K562 (cell line): Measurements from ENCODE around the gene SLC22A23. TPM values are rescaled to one million over a fixed set of nuclear protein-coding genes. Genes with fewer than 3 reads are reported as not detected.

Experiments
- ATAC-seq: fragments of 200-7000 bp; cut with Tn5 transposase; 3 replicates; pipeline ENCODE4 v1.9.1; 2020; ENCODE audit warnings: moderate library complexity
- BruUV-seq: library from RNA; stranded (reverse); fragments of 400-500 nt; replicated peaks from 2 replicates; lab custom pipeline; 2021; lab: Mats Ljungman, UMichigan
- CTCF ChIA-PET: fragments of 300-600 bp; formaldehyde crosslinking; extraction: SDS; loops from one replicate; lab custom pipeline; 2021; ENCODE audit warnings: low intra/inter-chr PET ratio; lab: Yijun Ruan, JAX
- POLR2A ChIA-PET: fragments of 300-600, 350-650 bp; sonication (Branson Sonifier 250); formaldehyde crosslinking; extraction: SDS; loops from one replicate; lab custom pipeline; 2021; ENCODE audit warnings: antibody characterized with exemption, inconsistent platforms; lab: Yijun Ruan, JAX
- DNase-seq, 4 experiments: peaks; one replicate each; pipeline versions ENCODE4 v3.0.0 to v3.0.0-alpha.2; 2011 to 2018; ENCODE audit warnings: low spot score in 3 of 4, mixed read lengths in 3 of 4; ENCODE audit errors: extremely low read depth in 1 of 4
- FAIRE-seq: peaks from 2 replicates; lab custom pipeline; 2011; peaks lifted over from hg19 to GRCh38; lab: Jason Lieb, UNC
- H2AFZ ChIP-seq: 2 replicates; pipeline ENCODE4 v1.6.0; 2011; ENCODE audit warnings: low read depth, low read length, control low read depth, inconsistent platforms
- H3K27ac ChIP-seq: fragments of 200-600 bp; 3 replicates; pipeline ENCODE4 v1.8.0; 2011; ENCODE audit warnings: low read depth, mild to moderate bottlenecking, control low read depth, inconsistent platforms, low read length, moderate library complexity, mixed read lengths; ENCODE audit errors: extremely low read depth
- H3K27me3 ChIP-seq, 2 experiments: fragments of 300-600 bp in 1 of 2; 2 replicates in 1 of 2; 3 replicates in 1 of 2; pipeline versions ENCODE4 v1.6.0 to v1.8.0; 2011; ENCODE audit warnings: inconsistent platforms in 2 of 2, low read length in 2 of 2, mild to moderate bottlenecking in 1 of 2, mixed read lengths in 1 of 2, moderate library complexity in 1 of 2; ENCODE audit not compliant: control insufficient read depth in 2 of 2, insufficient read depth in 2 of 2
- H3K36me3 ChIP-seq: fragments of 300-600 bp; 3 replicates; pipeline ENCODE4 v1.8.0; 2011; ENCODE audit warnings: mild to moderate bottlenecking, low read length, inconsistent platforms; ENCODE audit not compliant: control insufficient read depth, insufficient read depth
- H3K4me1 ChIP-seq, 2 experiments: fragments of 200-600 bp in 1 of 2; replicated peaks in 1 of 2; 2 replicates in 1 of 2; 3 replicates in 1 of 2; pipeline versions ENCODE4 v1.5.1 to v1.8.0; 2011; ENCODE audit warnings: inconsistent platforms in 2 of 2, low read length in 2 of 2, mild to moderate bottlenecking in 1 of 2, mixed read lengths in 1 of 2, moderate library complexity in 1 of 2; ENCODE audit not compliant: control insufficient read depth in 2 of 2, insufficient read depth in 2 of 2
- H3K4me2 ChIP-seq: 2 replicates; pipeline ENCODE4 v1.6.1; 2011; ENCODE audit warnings: low read length, control low read depth, inconsistent platforms, mixed read lengths; ENCODE audit not compliant: insufficient read depth
- H3K4me3 ChIP-seq: fragments of 200-600 bp; sonication (generic), shearing (Covaris generic); 2 replicates; pipeline ENCODE4 v1.5.1; 2016; ENCODE audit warnings: control low read depth, inconsistent platforms
- H3K79me2 ChIP-seq: fragments of 200-600 bp; 3 replicates; pipeline ENCODE4 v1.8.0; 2011; ENCODE audit warnings: low read length, inconsistent platforms; ENCODE audit not compliant: control insufficient read depth, insufficient read depth
- H3K9ac ChIP-seq, 2 experiments: 2 replicates each; pipeline versions ENCODE4 v1.6.0 to v1.6.1; 2011; ENCODE audit warnings: low read depth in 2 of 2, low read length in 2 of 2, control low read depth in 1 of 2, inconsistent platforms in 1 of 2, mild to moderate bottlenecking in 1 of 2, mixed read lengths in 1 of 2; ENCODE audit not compliant: insufficient read depth in 1 of 2
- H3K9me1 ChIP-seq: one replicate; pipeline ENCODE4 v1.6.0; 2011; ENCODE audit warnings: inconsistent platforms, mild to moderate bottlenecking, low read length, moderate library complexity; ENCODE audit not compliant: control insufficient read depth, insufficient read depth
- H3K9me3 ChIP-seq: replicated peaks from 2 replicates; pipeline ENCODE4 v1.5.1; 2011; ENCODE audit warnings: low read depth, low read length, inconsistent platforms; ENCODE audit not compliant: control insufficient read depth, insufficient read depth
- H4K20me1 ChIP-seq: replicated peaks from 2 replicates; pipeline ENCODE4 v1.6.1; 2011; ENCODE audit warnings: low read length, inconsistent platforms, mixed read lengths; ENCODE audit not compliant: control insufficient read depth, insufficient read depth
- ASH1L ChIP-seq: fragments of 450-650 bp; IDR thresholded peaks from 2 replicates; pipeline ENCODE4 v1.6.1; 2018; ENCODE audit warnings: borderline replicate concordance, mild to moderate bottlenecking, low read depth; ENCODE audit not compliant: partially characterized antibody
- HDAC2 ChIP-seq: fragments of 450-650 bp; IDR thresholded peaks from 2 replicates; pipeline ENCODE4 v1.6.1; 2016; ENCODE audit warnings: mild to moderate bottlenecking
- MLX ChIP-seq, 2 experiments: fragments of 450-650 bp in 1 of 2; sonication (generic) in 1 of 2; formaldehyde crosslinking; conservative IDR thresholded peaks; 2 replicates each; pipeline versions ENCODE4 v1.4.0 to v1.8.1; 2020 to 2022; ENCODE audit warnings: mild to moderate bottlenecking in 1 of 2, missing genetic modification reagents in 1 of 2
- MYNN ChIP-seq, 2 experiments: sonication (generic); formaldehyde crosslinking in 1 of 2; IDR thresholded peaks; 2 replicates each; pipeline versions ENCODE4 v1.5.0 to v1.6.1; 2016 to 2020; ENCODE audit warnings: antibody characterized with exemption in 1 of 2, missing genetic modification reagents in 1 of 2
- RBFOX2 ChIP-seq: fragments of 200-400 bp; formaldehyde crosslinking; IDR thresholded peaks from 2 replicates; pipeline ENCODE4 v1.6.1; 2017; ENCODE audit warnings: low read depth, mild to moderate bottlenecking, low read length, moderate library complexity
- STAT5B ChIP-seq: fragments of 250-450 bp; sonication (Bioruptor Pico); IDR thresholded peaks from 2 replicates; pipeline ENCODE4 v1.8.0; 2021; ENCODE audit warnings: mild to moderate bottlenecking, inconsistent platforms
- XRCC3 ChIP-seq: fragments of 450-650 bp; IDR thresholded peaks from 2 replicates; pipeline ENCODE4 v1.6.1; 2017; ENCODE audit warnings: mild to moderate bottlenecking, moderate library complexity
- ZKSCAN8 ChIP-seq: fragments of 200-800 bp; sonication (Bioruptor generic); IDR thresholded peaks from 2 replicates; pipeline ENCODE4 v1.6.1; 2016; ENCODE audit warnings: missing genetic modification characterization, missing compliant biosample characterization
- ZNF384 ChIP-seq: IDR thresholded peaks from 2 replicates; pipeline ENCODE4 v1.6.1; 2012; ENCODE audit warnings: low read depth, low read length, improper control_type of control experiment
- ZNF717 ChIP-seq: fragments of 250-450 bp; sonication (Bioruptor Pico); IDR thresholded peaks from 2 replicates; pipeline ENCODE4 v1.5.0; 2021
- WGBS: fragments of 100-300 bp; shearing (Covaris generic); methylation state at CpG from one replicate; pipeline ENCODE4 v1.1.6; 2016; ENCODE audit warnings: low coverage, mixed read lengths; ENCODE audit not compliant: insufficient coverage; ENCODE audit errors: missing lambda C conversion rate; 5-methylcytosine and 5-hydroxymethylcytosine counted together
- in situ Hi-C: fragments of 300-500 bp; cut with MboI; formaldehyde crosslinking; loops from 4 replicates; pipeline ENCODE4 v1.15.0; 2018; ENCODE audit warnings: inconsistent platforms, mixed read lengths
- intact Hi-C: fragments of 100-400 bp; cut with micrococcal nuclease; formaldehyde crosslinking; loops from 2 replicates; pipeline ENCODE4 v1.14.2; 2022
- polyA plus RNA-seq, 8 experiments: library from polyadenylated mRNA; depleted of rRNA in 4 of 8; stranded (reverse) in 5 of 8; unstranded in 3 of 8; fragments of >200 nt; fragmentation: Nextera tagmentation in 2 of 8; fragmentation: Illumina TruSeq in 1 of 8; extraction: Ambion mirVana in 2 of 8; extraction: Trizol in 1 of 8; gene quantifications; 2 replicates each; pipeline versions ENCODE4 v1.2.1 to v1.2.3, GENCODE V29; 2011 to 2014; ENCODE audit warnings: inconsistent platforms in 1 of 8, missing spikeins in 1 of 8
- total RNA-seq, 7 experiments: library from RNA; depleted of rRNA in 6 of 7; stranded (reverse); fragments of >200 nt in 6 of 7; fragmentation: Illumina TruSeq in 2 of 7; extraction: Trizol in 2 of 7; gene quantifications; 2 replicates each; pipeline versions ENCODE4 v1.2.1 to v1.2.3, GENCODE V29; 2011 to 2021; ENCODE audit warnings: low replicate concordance in 1 of 7
- TF ChIP-seq, protein P1 (sequence below): fragments of 450-650 bp; conservative IDR thresholded peaks from 2 replicates; pipeline ENCODE4 v1.6.1; 2016; ENCODE audit warnings: missing genetic modification characterization, low read depth, mild to moderate bottlenecking, missing compliant biosample characterization, moderate library complexity
- TF ChIP-seq, protein P2 (sequence below), 2 experiments: fragments of 200-800 bp in 1 of 2; sonication (Bioruptor generic) in 1 of 2; sonication (generic) in 1 of 2; formaldehyde crosslinking in 1 of 2; IDR thresholded peaks in 1 of 2; conservative IDR thresholded peaks in 1 of 2; 2 replicates each; pipeline versions ENCODE4 v1.5.0 to v1.6.1; 2016 to 2020; ENCODE audit warnings: missing compliant biosample characterization in 1 of 2, missing genetic modification characterization in 1 of 2, missing genetic modification reagents in 1 of 2
- TF ChIP-seq, protein P3 (sequence below): sonication (generic); formaldehyde crosslinking; IDR thresholded peaks from 2 replicates; pipeline ENCODE4 v1.8.1; 2023; ENCODE audit warnings: missing genetic modification reagents, mild to moderate bottlenecking, borderline replicate concordance

SLC22A23 gene
- total and polyA plus RNA-seq, 9 of the 15 experiments (the other 6 are each of a cell fraction or from before 2014, with no cell fraction given): 0.30 to 8.7 (median 2.5) TPM

GRCh38 chr6:3471286-3471685 is 14.4 kb upstream of the SLC22A23 start:
- DNase-seq: no peak
- Histone ChIP-seq H3K4me1 (peaks cover 3 to 11% of the 10 kb centered on the region in 2 experiments; a peak in 3 of 5 replicates), H2AFZ (no peak overlapping the region), H3K9ac (no peak overlapping the region), H3K4me2 (no peak overlapping the region), H3K9me3 (no peaks in the 10 kb centered on the region), H3K9me1 (no peaks in the 10 kb centered on the region), H3K27ac (no peak overlapping the region), H3K4me3 (no peak overlapping the region), H3K79me2 (no peaks in the 10 kb centered on the region), H3K36me3 (no peaks in the 10 kb centered on the region), H4K20me1 (no peaks in the 10 kb centered on the region; the same call in 1 of the 2 replicates), H3K27me3 (peaks cover 0 to 2% of the 10 kb centered on the region in 2 experiments; a peak in 3 of 5 replicates)
- FAIRE-seq: no peak
- 78% methylated on average over 5 of the region's 5 CpGs for WGBS
- in situ Hi-C loops (no loop called here), intact Hi-C loops (no loop called here)
- no TSS peak for BruUV-seq
- POLR2A ChIA-PET: interaction anchor here (0.6 to 1.4 kb wide), 3 partner anchors 16 to 19 kb away, joined by 3 to 4 read pairs (median 3); no protein-coding TSS in a partner anchor
- CTCF ChIA-PET: no interaction called here
- no peak for ATAC-seq
- TF ChIP-seq HDAC2 (no peak), XRCC3 (no peak), ZNF717 (CRISPR knock-in tag) (no peak), ASH1L (no peak), RBFOX2 (no peak), MYNN (IDR thresholded peaks at IDR 0.05) (no peak), MYNN (CRISPR knock-in tag; IDR thresholded peaks at IDR 0.05) (no peak), MLX (CRISPR knock-in tag; conservative IDR thresholded peaks at IDR 0.05) (no peak), STAT5B (CRISPR knock-in tag) (no peak), ZNF384 (no peak), ZKSCAN8 (CRISPR knock-in tag) (no peak)
- TF ChIP-seq, protein P1, sequence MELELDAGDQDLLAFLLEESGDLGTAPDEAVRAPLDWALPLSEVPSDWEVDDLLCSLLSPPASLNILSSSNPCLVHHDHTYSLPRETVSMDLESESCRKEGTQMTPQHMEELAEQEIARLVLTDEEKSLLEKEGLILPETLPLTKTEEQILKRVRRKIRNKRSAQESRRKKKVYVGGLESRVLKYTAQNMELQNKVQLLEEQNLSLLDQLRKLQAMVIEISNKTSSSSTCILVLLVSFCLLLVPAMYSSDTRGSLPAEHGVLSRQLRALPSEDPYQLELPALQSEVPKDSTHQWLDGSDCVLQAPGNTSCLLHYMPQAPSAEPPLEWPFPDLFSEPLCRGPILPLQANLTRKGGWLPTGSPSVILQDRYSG: no peak
- TF ChIP-seq, protein P2, sequence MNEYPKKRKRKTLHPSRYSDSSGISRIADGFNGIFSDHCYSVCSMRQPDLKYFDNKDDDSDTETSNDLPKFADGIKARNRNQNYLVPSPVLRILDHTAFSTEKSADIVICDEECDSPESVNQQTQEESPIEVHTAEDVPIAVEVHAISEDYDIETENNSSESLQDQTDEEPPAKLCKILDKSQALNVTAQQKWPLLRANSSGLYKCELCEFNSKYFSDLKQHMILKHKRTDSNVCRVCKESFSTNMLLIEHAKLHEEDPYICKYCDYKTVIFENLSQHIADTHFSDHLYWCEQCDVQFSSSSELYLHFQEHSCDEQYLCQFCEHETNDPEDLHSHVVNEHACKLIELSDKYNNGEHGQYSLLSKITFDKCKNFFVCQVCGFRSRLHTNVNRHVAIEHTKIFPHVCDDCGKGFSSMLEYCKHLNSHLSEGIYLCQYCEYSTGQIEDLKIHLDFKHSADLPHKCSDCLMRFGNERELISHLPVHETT (CRISPR knock-in tag; conservative IDR thresholded peaks at IDR 0.05 in 1 of 2, IDR thresholded peaks at IDR 0.05 in 1 of 2): no peak
- TF ChIP-seq, protein P3, sequence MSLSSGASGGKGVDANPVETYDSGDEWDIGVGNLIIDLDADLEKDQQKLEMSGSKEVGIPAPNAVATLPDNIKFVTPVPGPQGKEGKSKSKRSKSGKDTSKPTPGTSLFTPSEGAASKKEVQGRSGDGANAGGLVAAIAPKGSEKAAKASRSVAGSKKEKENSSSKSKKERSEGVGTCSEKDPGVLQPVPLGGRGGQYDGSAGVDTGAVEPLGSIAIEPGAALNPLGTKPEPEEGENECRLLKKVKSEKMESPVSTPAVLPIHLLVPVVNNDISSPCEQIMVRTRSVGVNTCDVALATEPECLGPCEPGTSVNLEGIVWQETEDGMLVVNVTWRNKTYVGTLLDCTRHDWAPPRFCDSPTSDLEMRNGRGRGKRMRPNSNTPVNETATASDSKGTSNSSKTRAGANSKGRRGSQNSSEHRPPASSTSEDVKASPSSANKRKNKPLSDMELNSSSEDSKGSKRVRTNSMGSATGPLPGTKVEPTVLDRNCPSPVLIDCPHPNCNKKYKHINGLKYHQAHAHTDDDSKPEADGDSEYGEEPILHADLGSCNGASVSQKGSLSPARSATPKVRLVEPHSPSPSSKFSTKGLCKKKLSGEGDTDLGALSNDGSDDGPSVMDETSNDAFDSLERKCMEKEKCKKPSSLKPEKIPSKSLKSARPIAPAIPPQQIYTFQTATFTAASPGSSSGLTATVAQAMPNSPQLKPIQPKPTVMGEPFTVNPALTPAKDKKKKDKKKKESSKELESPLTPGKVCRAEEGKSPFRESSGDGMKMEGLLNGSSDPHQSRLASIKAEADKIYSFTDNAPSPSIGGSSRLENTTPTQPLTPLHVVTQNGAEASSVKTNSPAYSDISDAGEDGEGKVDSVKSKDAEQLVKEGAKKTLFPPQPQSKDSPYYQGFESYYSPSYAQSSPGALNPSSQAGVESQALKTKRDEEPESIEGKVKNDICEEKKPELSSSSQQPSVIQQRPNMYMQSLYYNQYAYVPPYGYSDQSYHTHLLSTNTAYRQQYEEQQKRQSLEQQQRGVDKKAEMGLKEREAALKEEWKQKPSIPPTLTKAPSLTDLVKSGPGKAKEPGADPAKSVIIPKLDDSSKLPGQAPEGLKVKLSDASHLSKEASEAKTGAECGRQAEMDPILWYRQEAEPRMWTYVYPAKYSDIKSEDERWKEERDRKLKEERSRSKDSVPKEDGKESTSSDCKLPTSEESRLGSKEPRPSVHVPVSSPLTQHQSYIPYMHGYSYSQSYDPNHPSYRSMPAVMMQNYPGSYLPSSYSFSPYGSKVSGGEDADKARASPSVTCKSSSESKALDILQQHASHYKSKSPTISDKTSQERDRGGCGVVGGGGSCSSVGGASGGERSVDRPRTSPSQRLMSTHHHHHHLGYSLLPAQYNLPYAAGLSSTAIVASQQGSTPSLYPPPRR: no peak
